Sciatic nerve (tissue), 2 donors: ENCODE results near the gene KCNQ1. TPM values are rescaled to one million over a fixed set of nuclear protein-coding genes. Genes with fewer than 3 reads are reported as not detected.

Experiments
- ATAC-seq: fragments of 200-7000 bp; cut with Tn5 transposase; one replicate; pipeline ENCODE4 v1.9.1; 2020; ENCODE audit warnings: mild to moderate bottlenecking, moderate library complexity
- DNase-seq: peaks from one replicate; pipeline ENCODE4 v3.0.0-alpha.2; 2020; ENCODE audit warnings: low spot score
- intact Hi-C: fragments of 100-400 bp; cut with DNase I; formaldehyde crosslinking; loops from one replicate; pipeline ENCODE4 v1.14.2; 2022
- total RNA-seq: library from RNA; stranded (reverse); fragmentation: NEBNext Ultra II Directional; extraction: Animal tissue kit (Norgen Biotek cat#: 25700); gene quantifications from one replicate; pipeline ENCODE4 v1.2.1, GENCODE V29; 2021
- donor health status: DM: no; HTN: no; CAD: no.
- donor health status: DM: no; HTN: no; CAD: no.

The KCNQ1 gene
- total RNA-seq, 1 donor from 2014 or later, result 6.2 TPM

DNA sequence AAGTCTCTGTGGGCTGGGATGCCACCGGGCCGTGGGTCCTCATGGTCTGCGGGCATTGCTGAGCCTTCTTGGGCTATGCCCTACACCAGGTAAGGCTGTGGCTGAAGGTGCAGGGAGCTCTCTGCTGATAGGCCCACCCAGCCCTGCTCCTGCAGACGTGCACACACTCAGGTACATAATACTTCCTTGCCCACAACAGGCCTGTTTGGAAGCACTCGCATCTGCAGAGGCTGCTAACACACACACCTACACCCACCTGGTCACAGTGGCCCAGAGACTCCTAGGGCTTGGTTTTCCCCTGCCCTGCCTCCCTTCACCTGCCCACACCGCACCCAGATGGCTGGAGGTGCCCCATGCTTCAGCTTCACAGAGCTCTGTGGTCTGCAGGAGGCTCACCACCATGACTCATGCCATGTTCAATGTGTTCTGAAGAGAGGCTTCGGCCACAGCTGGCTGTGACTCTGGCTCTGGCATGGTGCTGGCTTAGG lies 327.8 kb downstream of the KCNQ1 start:
- DNase-seq (peak; percentile 42), ATAC-seq (no peak)
- intact Hi-C loops, result no loop called here

GRCh38 chr11:2774173-2775082 lies 329.6 kb downstream of the KCNQ1 start:
- DNase-seq, result peak; percentile 46

DNA sequence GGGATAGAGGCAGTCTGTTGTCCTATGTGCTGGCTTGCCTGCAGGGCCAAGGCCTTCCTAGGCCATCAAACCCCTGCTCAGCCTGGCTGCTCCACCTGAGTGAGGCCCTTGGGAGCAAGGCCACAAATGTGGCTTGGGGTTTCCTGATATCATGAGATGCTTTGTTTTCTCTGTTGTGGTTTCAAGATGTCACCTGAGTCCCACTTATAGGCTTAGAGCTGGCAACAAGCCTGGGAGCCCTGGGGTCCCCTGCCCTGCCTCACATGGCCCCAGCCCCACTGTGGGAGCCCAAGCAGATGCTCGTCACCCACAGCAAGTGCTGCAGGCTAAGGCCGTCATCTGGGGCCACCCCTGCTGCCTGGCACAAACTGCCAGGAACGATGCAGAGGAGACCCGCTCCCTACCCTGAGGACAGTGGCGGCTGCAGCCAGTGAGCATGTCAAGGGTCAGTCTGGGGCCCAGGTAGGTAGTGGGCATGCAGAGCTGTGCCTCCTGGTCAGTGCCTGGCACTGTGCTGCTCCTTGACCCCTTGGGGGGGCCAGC lies 330.3 kb downstream of the KCNQ1 start:
- DNase-seq (peak; percentile 47), ATAC-seq (no peak)
- intact Hi-C loops, result no loop called here

More at GRCh38 chr11:2774173-2775082, 329.6 kb downstream of the KCNQ1 start:
- intact Hi-C loops, result no loop called here
- no peak for ATAC-seq

DNA sequence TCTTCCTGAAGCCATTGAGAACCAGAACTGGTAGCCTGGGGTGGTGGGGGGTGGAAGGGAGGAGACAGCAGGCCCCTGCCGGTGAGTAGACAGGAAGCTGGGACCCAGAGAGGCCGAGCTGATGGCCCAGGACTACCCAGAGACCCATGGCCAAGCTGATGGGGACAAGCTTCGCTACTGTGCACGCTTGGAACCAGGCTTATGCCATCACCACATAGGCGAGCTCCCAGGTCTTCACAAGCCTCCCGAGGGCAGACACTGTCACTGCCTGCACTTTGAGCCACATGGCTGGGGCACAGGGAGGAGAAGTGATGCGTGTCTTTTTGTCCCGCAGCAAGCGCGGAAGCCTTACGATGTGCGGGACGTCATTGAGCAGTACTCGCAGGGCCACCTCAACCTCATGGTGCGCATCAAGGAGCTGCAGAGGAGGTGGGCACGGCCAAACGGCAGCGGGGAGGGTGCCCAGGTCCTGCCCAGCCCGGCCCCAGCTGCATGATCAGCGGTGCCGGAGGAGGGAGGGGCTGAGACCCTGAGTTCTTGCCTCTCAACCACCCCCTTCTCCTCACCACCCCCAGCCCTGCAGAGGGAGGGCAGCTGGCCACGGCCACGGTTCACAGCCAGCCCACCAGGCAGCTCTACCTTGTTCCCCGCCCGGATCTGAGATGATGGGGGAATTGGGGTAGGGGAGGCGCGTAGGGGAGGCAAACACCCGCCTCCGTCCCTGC lies 331.0 kb downstream of the KCNQ1 start:
- ATAC-seq (no peak), DNase-seq (peak; percentile 55)
- intact Hi-C loops, result no loop called here

GRCh38 chr11:2776351-2777061 lies 331.7 kb downstream of the KCNQ1 start:
- intact Hi-C loops, result no loop called here
- DNase-seq, result no peak

GRCh38 chr11:2777386-2777785 lies 332.6 kb downstream of the KCNQ1 start:
- intact Hi-C loops, result no loop called here
- DNase-seq (no peak), ATAC-seq (no peak)

More at GRCh38 chr11:2776351-2777061, 331.7 kb downstream of the KCNQ1 start:
- no peak for ATAC-seq

- ATAC-seq (no peak), DNase-seq (peak; percentile 61)
- intact Hi-C loops, result no loop called here
Observed at GRCh38 chr11:2777871-2778629, 333.2 kb downstream of the KCNQ1 start.

DNA sequence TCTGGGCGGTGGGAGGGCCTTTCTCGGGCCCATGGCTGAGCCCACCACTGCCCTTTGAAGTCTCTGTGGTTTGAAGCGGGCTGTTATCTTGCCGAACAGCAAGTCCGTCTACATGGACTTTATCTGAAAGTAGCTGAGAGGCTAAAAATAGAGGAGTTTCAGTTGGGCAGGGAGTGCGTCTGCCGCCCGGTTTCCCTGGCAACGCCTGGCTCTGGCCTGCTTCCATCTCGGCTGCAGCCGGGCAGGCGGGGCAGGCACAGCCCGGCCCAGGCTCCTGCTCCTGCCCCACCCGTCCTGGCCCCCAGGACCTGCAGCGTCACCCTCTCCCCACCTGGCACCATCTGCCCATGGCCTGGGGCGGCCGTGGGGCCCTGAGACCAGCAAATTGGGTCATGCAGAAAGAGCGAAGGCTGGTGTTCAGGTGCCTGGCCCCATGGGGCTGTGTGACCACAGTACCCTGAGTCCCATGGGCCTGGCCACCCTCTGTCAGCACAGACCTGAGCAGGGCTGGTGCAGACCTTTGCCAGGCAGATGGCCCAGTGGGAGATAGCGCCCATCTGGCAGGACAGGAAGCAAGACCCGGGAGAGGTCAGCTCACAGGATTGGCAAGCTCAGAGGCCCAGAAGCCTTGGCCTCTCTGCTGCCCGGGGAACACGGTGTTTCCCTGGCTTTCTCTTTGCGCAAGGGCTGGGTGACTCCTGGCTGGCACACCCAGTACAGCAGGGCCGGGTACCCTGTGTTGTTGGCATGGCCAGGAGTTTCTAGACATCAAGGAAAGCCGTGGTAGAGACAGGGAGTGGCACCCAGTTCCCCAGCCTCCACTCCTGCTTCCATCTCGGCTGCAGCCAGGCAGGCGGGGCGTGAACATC lies 334.1 kb downstream of the KCNQ1 start:
- peak; percentile 82 for DNase-seq
- intact Hi-C loops, result no loop called here
- peak; percentile 90 for ATAC-seq

- DNase-seq, result no peak
- ATAC-seq, result no peak
- intact Hi-C loops, result no loop called here
Observed at GRCh38 chr11:2779499-2779980, 334.7 kb downstream of the KCNQ1 start.

DNA sequence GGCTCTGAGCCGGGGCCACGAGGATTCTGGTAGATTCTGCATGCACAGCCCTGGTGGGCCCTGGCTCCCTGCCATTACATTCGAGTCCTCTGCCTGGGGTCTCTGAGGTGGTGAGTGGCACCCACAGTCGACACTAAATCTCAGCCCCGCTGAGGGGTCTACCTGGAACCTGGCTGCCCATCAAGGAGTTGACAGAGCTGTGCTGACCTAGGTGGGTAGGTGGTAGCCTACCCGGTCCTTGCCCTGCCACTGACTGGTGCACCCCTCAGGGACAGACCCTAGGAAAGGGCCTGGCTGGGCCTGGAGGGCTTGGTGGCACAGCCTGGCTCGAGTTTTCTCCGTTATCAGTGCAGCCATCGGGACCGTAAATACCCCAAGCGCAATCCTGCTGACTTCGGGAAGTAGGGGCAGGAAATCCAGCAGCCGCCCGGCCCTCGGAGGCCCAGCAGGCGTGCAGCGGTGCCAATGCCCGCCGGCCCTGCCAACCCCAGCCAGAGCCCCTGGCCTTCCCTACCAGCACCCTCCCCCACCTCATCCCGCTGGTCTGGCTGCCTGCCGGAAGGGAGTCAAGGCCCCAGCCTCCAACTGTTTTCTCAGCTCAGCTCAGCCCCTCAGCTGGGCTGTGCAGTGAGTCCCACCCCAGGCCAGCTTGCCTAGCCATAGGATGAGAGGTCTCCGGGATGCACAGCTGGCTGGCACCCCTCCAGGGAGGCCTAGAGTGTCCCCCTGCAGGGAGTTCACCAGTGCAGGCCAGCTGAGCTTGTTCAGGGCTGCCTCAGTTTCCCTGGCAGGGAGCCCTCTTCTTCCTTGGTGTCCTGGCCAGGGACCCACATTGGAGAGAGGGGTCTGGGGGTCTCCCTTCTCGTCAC lies 335.4 kb downstream of the KCNQ1 start:
- ATAC-seq (no peak), DNase-seq (peak; percentile 60)
- intact Hi-C loops, result no loop called here

DNA sequence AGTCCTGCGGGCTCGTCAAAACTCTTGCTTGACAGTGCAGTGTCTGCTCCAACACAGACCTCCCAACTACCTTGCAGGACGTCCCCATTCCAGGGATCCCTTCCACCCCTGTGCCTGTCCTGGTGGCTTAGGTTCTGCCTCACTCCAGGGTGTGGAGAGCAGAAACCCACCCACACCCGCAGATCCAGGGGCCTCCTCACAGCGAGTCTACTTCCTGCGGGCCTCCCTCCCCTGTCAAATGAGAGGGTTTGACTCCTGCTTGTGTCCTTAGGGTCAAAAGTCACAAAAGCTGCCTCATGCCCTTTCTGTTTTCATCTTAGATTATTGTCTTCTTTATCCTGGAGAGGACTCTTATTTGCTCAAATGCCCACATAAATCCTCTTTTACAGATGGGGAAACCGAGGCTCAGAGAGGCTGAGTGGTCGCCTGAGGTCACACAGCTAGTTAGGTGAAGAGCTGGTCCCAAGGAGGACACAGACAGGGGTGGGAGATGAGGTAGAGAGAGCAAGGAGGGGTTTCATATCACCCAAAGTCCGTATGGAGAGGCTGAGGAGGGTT lies 336.1 kb downstream of the KCNQ1 start:
- DNase-seq (no peak), ATAC-seq (no peak)
- intact Hi-C loops, result no loop called here

GRCh38 chr11:2781408-2782274 lies 336.8 kb downstream of the KCNQ1 start:
- no peak for ATAC-seq
- intact Hi-C loops, result no loop called here
- DNase-seq, result peak; percentile 50

DNA sequence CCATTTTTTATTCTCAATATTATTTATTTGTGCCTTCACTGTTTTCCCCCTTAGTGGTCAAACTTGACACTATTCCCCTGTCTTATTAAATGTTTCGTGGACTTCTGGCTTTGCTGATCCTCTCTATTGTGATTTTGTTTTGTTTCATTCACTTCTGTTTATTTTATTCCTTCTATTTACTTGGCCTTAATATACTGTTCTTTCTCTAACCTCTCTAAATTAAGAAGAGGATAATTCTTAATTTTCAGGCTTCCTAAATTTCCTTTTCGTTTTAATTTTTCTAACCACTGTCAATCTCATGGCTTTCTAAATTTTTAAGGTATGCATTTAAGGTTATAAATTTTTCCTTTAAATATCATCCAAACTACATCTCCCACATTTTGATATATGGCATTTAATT lies 338.0 kb downstream of the KCNQ1 start:
- intact Hi-C loops, result no loop called here
- DNase-seq, result no peak
- no peak for ATAC-seq

GRCh38 chr11:2783536-2784082 lies 338.8 kb downstream of the KCNQ1 start:
- intact Hi-C loops, result no loop called here
- no peak for ATAC-seq

GRCh38 chr11:2787816-2788167 lies 343.0 kb downstream of the KCNQ1 start:
- intact Hi-C loops, result no loop called here

More at GRCh38 chr11:2783536-2784082, 338.8 kb downstream of the KCNQ1 start:
- no peak for DNase-seq

More at GRCh38 chr11:2787816-2788167, 343.0 kb downstream of the KCNQ1 start:
- DNase-seq (no peak), ATAC-seq (no peak)
